HL-60/S4 treated with phorbol 12-myristate 13-acetate at 8.2 ng/mL for 4 days and 3 days (cell line): ENCODE measurements around the gene LGALS3.
"Not testable (repeated sequence)": the region's sequence is repeated elsewhere in the genome, so short reads cannot be mapped to it uniquely, and the experiment has no call there.

Source experiments
- in situ Hi-C: fragments of 300-500 bp; cut with MboI; formaldehyde crosslinking; loops from 2 replicates; pipeline ENCODE4 v1.15.0; 2022; ENCODE audit warnings: low sequenced_read_pairs

LGALS3 gene

GRCh38 chr14:55129086-55129427, at the start of gene LGALS3:
Gene LGALS3 (plus strand): TSS chr14:55129252. CDS start chr14:55137374, 8,122 bp downstream.
- in situ Hi-C loops: no loop called here

GRCh38 chr14:55079961-55080360, 49.1 kb upstream of the LGALS3 start:
- in situ Hi-C loops: not testable (repeated sequence)

GRCh38 chr14:55084401-55085059, 44.5 kb upstream of the LGALS3 start:
- in situ Hi-C loops: no loop called here

GRCh38 chr14:55085060-55085660, 43.9 kb upstream of the LGALS3 start:
- in situ Hi-C loops: no loop called here

- in situ Hi-C loops: no loop called here
These were observed 42.1 kb upstream of the LGALS3 start for GRCh38 chr14:55086938-55087337.

GRCh38 chr14:55088356-55088755, 40.7 kb upstream of the LGALS3 start:
- in situ Hi-C loops: no loop called here

- in situ Hi-C loops: loop anchor here (10.0 kb wide), 1 partner anchor 62 kb away; no protein-coding TSS in a partner anchor
These were observed 36.7 kb upstream of the LGALS3 start for GRCh38 chr14:55092341-55092740.

- in situ Hi-C loops: loop anchor here (10.0 kb wide), 1 partner anchor 60 kb away; no protein-coding TSS in a partner anchor
These were observed 34.5 kb upstream of the LGALS3 start for GRCh38 chr14:55094292-55095157.

GRCh38 chr14:55097881-55098560, 31.0 kb upstream of the LGALS3 start:
- in situ Hi-C loops: loop anchor here (10.0 kb wide), 1 partner anchor 57 kb away; no protein-coding TSS in a partner anchor

GRCh38 chr14:55098561-55098898, 30.5 kb upstream of the LGALS3 start:
- in situ Hi-C loops: loop anchor here (10.0 kb wide), 1 partner anchor 56 kb away; no protein-coding TSS in a partner anchor

GRCh38 chr14:55099756-55100155, 29.3 kb upstream of the LGALS3 start:
- in situ Hi-C loops: loop anchor here (10.0 kb wide), 1 partner anchor 55 kb away; no protein-coding TSS in a partner anchor

GRCh38 chr14:55101698-55102097, 27.4 kb upstream of the LGALS3 start:
- in situ Hi-C loops: no loop called here

GRCh38 chr14:55102141-55102621, 26.9 kb upstream of the LGALS3 start:
- in situ Hi-C loops: no loop called here

GRCh38 chr14:55103005-55103640, 25.9 kb upstream of the LGALS3 start:
- in situ Hi-C loops: no loop called here

- in situ Hi-C loops: no loop called here
These were observed 24.8 kb upstream of the LGALS3 start for GRCh38 chr14:55103971-55104954.

GRCh38 chr14:55105991-55106390, 23.1 kb upstream of the LGALS3 start:
- in situ Hi-C loops: no loop called here

- in situ Hi-C loops: no loop called here
These were observed 21.1 kb upstream of the LGALS3 start for GRCh38 chr14:55107766-55108554.

GRCh38 chr14:55109836-55110235, 19.2 kb upstream of the LGALS3 start:
- in situ Hi-C loops: no loop called here
